H9 (cell line): ENCODE data around the gene LCMT2. TPM values are rescaled to one million over a fixed set of nuclear protein-coding genes. Genes with fewer than 3 reads are reported as not detected.

ENCODE experiments used
- DNase-seq: peaks from one replicate; pipeline ENCODE4 v3.0.0-alpha.2; 2017
- H2AFZ ChIP-seq: one replicate; pipeline ENCODE4 v1.6.1; 2013; ENCODE audit warnings: mild to moderate bottlenecking, low read length, control low read depth, moderate library complexity
- H2AK5ac ChIP-seq: 2 replicates; pipeline ENCODE4 v1.6.1; 2013; ENCODE audit warnings: low read length, control low read depth, mixed read lengths; ENCODE audit not compliant: insufficient read length
- H2BK120ac ChIP-seq: one replicate; pipeline ENCODE4 v1.6.1; 2013; ENCODE audit warnings: low read depth, mild to moderate bottlenecking, low read length, control low read depth, inconsistent platforms; ENCODE audit not compliant: poor library complexity, severe bottlenecking
- H2BK12ac ChIP-seq: 2 replicates; pipeline ENCODE4 v1.6.1; 2013; ENCODE audit warnings: low read length, control low read depth, mixed read lengths, low read depth; ENCODE audit not compliant: insufficient read length
- H2BK15ac ChIP-seq: 2 replicates; pipeline ENCODE4 v1.6.1; 2013; ENCODE audit warnings: low read depth, low read length, control low read depth
- H2BK20ac ChIP-seq: one replicate; pipeline ENCODE4 v1.6.1; 2013; ENCODE audit warnings: low read depth, mild to moderate bottlenecking, low read length, control low read depth, inconsistent platforms; ENCODE audit not compliant: poor library complexity, severe bottlenecking
- H2BK5ac ChIP-seq: 2 replicates; pipeline ENCODE4 v1.6.1; 2013; ENCODE audit warnings: low read length, control low read depth, mixed read lengths; ENCODE audit not compliant: insufficient read length
- H3K14ac ChIP-seq: 2 replicates; pipeline ENCODE4 v1.6.1; 2013; ENCODE audit warnings: low read length, control low read depth; ENCODE audit not compliant: insufficient read depth
- H3K18ac ChIP-seq: 2 replicates; pipeline ENCODE4 v1.6.1; 2013; ENCODE audit warnings: low read depth, mild to moderate bottlenecking, mixed read lengths, low read length, control low read depth; ENCODE audit not compliant: insufficient read length
- H3K23ac ChIP-seq: 2 replicates; pipeline ENCODE4 v1.6.1; 2013; ENCODE audit warnings: low read length, control low read depth, mixed read lengths, low read depth; ENCODE audit not compliant: insufficient read length
- H3K23me2 ChIP-seq: 2 replicates; pipeline ENCODE4 v1.6.1; 2013; ENCODE audit warnings: low read depth, mild to moderate bottlenecking, mixed read lengths, low read length, control low read depth; ENCODE audit not compliant: insufficient read length, poor library complexity, severe bottlenecking
- H3K27ac ChIP-seq: 2 replicates; pipeline ENCODE4 v1.5.1; 2013; ENCODE audit warnings: low read length, control low read depth, mixed read lengths, low read depth; ENCODE audit not compliant: insufficient read length
- H3K27me3 ChIP-seq: 2 replicates; pipeline ENCODE4 v1.6.1; 2013; ENCODE audit warnings: low read length, control low read depth, inconsistent platforms; ENCODE audit not compliant: insufficient read depth
- H3K4ac ChIP-seq: 2 replicates; pipeline ENCODE4 v1.6.1; 2013; ENCODE audit warnings: low read depth, mild to moderate bottlenecking, control low read depth, inconsistent platforms, low read length, moderate library complexity
- H3K4me1 ChIP-seq: 2 replicates; pipeline ENCODE4 v1.6.1; 2013; ENCODE audit warnings: low read length, control low read depth, inconsistent platforms; ENCODE audit not compliant: insufficient read depth
- H3K4me2 ChIP-seq: 2 replicates; pipeline ENCODE4 v1.6.1; 2013; ENCODE audit warnings: low read length, control low read depth, mixed read lengths; ENCODE audit not compliant: insufficient read length, insufficient read depth
- H3K56ac ChIP-seq: 2 replicates; pipeline ENCODE4 v1.6.1; 2013; ENCODE audit warnings: low read depth, mild to moderate bottlenecking, mixed read lengths, low read length, control low read depth; ENCODE audit not compliant: insufficient read length
- H3K79me1 ChIP-seq: 2 replicates; pipeline ENCODE4 v1.6.1; 2013; ENCODE audit warnings: low read depth, mild to moderate bottlenecking, moderate library complexity, low read length, control low read depth, inconsistent platforms; ENCODE audit not compliant: insufficient read depth, poor library complexity, severe bottlenecking
- H3K79me2 ChIP-seq: 2 replicates; pipeline ENCODE4 v1.6.1; 2013; ENCODE audit warnings: low read length, control low read depth, inconsistent platforms; ENCODE audit not compliant: insufficient read depth
- H3K9ac ChIP-seq: 2 replicates; pipeline ENCODE4 v1.6.1; 2013; ENCODE audit warnings: low read length, control low read depth, mixed read lengths; ENCODE audit not compliant: insufficient read length; ENCODE audit errors: extremely low read depth
- H3K9me3 ChIP-seq: one replicate; pipeline ENCODE4 v1.6.1; 2013; ENCODE audit warnings: low read depth, low read length, inconsistent platforms; ENCODE audit not compliant: control insufficient read depth
- H3T11ph ChIP-seq: one replicate; pipeline ENCODE4 v1.6.1; 2013; ENCODE audit warnings: mild to moderate bottlenecking, low read length, control low read depth, inconsistent platforms
- H4K20me1 ChIP-seq: one replicate; pipeline ENCODE4 v1.6.1; 2013; ENCODE audit not compliant: control insufficient read depth, insufficient read length, insufficient read depth
- H4K5ac ChIP-seq: 2 replicates; pipeline ENCODE4 v1.6.1; 2013; ENCODE audit warnings: low read depth, mild to moderate bottlenecking, mixed read lengths, low read length, control low read depth; ENCODE audit not compliant: insufficient read length
- H4K8ac ChIP-seq: replicated peaks from 2 replicates; pipeline ENCODE4 v1.6.1; 2013; ENCODE audit warnings: low read length, control low read depth, mixed read lengths, low read depth; ENCODE audit not compliant: insufficient read length
- H4K91ac ChIP-seq: 2 replicates; pipeline ENCODE4 v1.6.1; 2013; ENCODE audit warnings: low read depth, mild to moderate bottlenecking, moderate library complexity, mixed read lengths, low read length, control low read depth; ENCODE audit not compliant: insufficient read length
- H3K27ac Mint-ChIP-seq, 3 experiments: 2 replicates in 2 of 3; 3 replicates in 1 of 3; pipeline ENCODE4 v1.8.0; 2020 to 2021; ENCODE audit warnings: mixed read lengths in 3 of 3, mild to moderate bottlenecking in 1 of 3, moderate library complexity in 1 of 3
- H3K27me3 Mint-ChIP-seq: 2 replicates; pipeline ENCODE4 v1.8.0; 2021; ENCODE audit warnings: low read depth, mild to moderate bottlenecking, moderate library complexity, mixed read lengths
- H3K36me3 Mint-ChIP-seq, 3 experiments: 2 replicates in 2 of 3; 3 replicates in 1 of 3; pipeline ENCODE4 v1.8.0; 2020 to 2021; ENCODE audit warnings: low read depth in 3 of 3, mixed read lengths in 3 of 3; ENCODE audit not compliant: insufficient read depth in 1 of 3
- H3K4me1 Mint-ChIP-seq, 2 experiments: 2 replicates each; pipeline ENCODE4 v1.8.0; 2020; ENCODE audit warnings: mixed read lengths in 2 of 2
- H3K4me3 Mint-ChIP-seq, 2 experiments: 2 replicates in 1 of 2; 3 replicates in 1 of 2; pipeline ENCODE4 v1.8.0; 2020 to 2021; ENCODE audit warnings: mild to moderate bottlenecking in 2 of 2, mixed read lengths in 2 of 2, moderate library complexity in 1 of 2
- H3K9me3 Mint-ChIP-seq, 2 experiments: 2 replicates in 1 of 2; 3 replicates in 1 of 2; pipeline ENCODE4 v1.8.0; 2020; ENCODE audit warnings: mild to moderate bottlenecking in 2 of 2, mixed read lengths in 2 of 2, moderate library complexity in 1 of 2
- WGBS: extraction: QIAGEN DNeasy Blood & Tissue Kit; methylation state at CpG from one replicate; pipeline ENCODE4 v1.1.7; 2013; ENCODE audit warnings: missing lambda C conversion rate, low lambda C conversion rate, mixed read lengths; ENCODE audit not compliant: insufficient read length; ENCODE audit errors: extremely low coverage; 5-methylcytosine and 5-hydroxymethylcytosine counted together
- total RNA-seq: library from RNA; stranded (reverse); gene quantifications from 2 replicates; pipeline ENCODE4 v1.2.1, GENCODE V29; 2021
- TF ChIP-seq, protein P1 (sequence below): fragments of 200-600 bp; sonication (generic); conservative IDR thresholded peaks from 3 replicates; pipeline ENCODE4 v1.8.0; 2021; ENCODE audit warnings: antibody characterized with exemption, mild to moderate bottlenecking

Gene LCMT2
- total RNA-seq, 1 experiment from 2014 or later: 16.5 TPM

DNA sequence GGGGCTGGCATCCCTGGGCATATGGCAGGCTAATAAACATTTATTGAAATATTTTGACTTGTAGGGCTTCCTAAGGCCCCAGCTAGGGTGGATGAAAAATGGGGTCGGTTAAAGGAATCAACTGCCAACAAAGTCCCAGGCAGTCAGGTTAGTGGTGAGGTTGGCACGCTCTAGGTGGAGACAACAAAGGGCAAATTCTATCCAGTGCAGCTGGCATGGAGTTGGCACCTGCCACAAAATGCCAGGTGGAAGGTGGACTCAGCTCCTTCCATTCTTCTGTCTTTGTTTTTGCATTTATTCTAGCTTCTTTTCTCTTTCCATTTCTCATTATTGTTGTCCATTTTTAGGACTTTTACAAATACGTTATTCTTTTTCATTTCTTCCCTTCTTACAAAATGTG, 31.0 kb downstream of the LCMT2 start:
- H3K4me3 Mint-ChIP-seq: no peak overlapping the region
- no peaks in the 10 kb centered on the region for H3K9me3 Mint-ChIP-seq
- H3K4me1 Mint-ChIP-seq: peaks cover 13 to 14% of the 10 kb centered on the region in 2 experiments
- TF ChIP-seq, protein P1, sequence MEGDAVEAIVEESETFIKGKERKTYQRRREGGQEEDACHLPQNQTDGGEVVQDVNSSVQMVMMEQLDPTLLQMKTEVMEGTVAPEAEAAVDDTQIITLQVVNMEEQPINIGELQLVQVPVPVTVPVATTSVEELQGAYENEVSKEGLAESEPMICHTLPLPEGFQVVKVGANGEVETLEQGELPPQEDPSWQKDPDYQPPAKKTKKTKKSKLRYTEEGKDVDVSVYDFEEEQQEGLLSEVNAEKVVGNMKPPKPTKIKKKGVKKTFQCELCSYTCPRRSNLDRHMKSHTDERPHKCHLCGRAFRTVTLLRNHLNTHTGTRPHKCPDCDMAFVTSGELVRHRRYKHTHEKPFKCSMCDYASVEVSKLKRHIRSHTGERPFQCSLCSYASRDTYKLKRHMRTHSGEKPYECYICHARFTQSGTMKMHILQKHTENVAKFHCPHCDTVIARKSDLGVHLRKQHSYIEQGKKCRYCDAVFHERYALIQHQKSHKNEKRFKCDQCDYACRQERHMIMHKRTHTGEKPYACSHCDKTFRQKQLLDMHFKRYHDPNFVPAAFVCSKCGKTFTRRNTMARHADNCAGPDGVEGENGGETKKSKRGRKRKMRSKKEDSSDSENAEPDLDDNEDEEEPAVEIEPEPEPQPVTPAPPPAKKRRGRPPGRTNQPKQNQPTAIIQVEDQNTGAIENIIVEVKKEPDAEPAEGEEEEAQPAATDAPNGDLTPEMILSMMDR: no peak
- Histone ChIP-seq H3K27ac (no peak overlapping the region), H3K4me2 (no peak overlapping the region), H3K23me2 (no peaks in the 10 kb centered on the region), H4K8ac (no peak overlapping the region), H2BK20ac (no peak overlapping the region), H3K79me2 (no peaks in the 10 kb centered on the region), H3K14ac (no peak overlapping the region), H2BK5ac (no peak overlapping the region), H3K79me1 (no peaks in the 10 kb centered on the region), H2AK5ac (no peak overlapping the region), H3K56ac (no peak overlapping the region), H2AFZ (no peak overlapping the region), H3K18ac (no peak overlapping the region), H3K9me3 (no peaks in the 10 kb centered on the region), H3K4me1 (no peaks in the 10 kb centered on the region; the same call in 1 of the 2 replicates), H2BK12ac (no peak overlapping the region), H4K91ac (no peak overlapping the region), H2BK15ac (no peak overlapping the region), H3K27me3 (no peaks in the 10 kb centered on the region; the same call in 1 of the 2 replicates), H4K20me1 (peaks cover 3% of the 10 kb centered on the region), H3K23ac (no peak overlapping the region), H3K4ac (no peak overlapping the region), H4K5ac (no peak overlapping the region), H3T11ph (no peak overlapping the region), H2BK120ac (no peak overlapping the region), H3K9ac (no peak overlapping the region)
- no peak for DNase-seq
- H3K27ac Mint-ChIP-seq: no peak overlapping the region
- H3K27me3 Mint-ChIP-seq: peaks cover under 1% of the 10 kb centered on the region
- WGBS: no CpG with 5 or more reads among the region's 3 CpGs
- H3K36me3 Mint-ChIP-seq: no peaks in the 10 kb centered on the region
